Epithelial cell of proximal tubule (primary cell): Measurements from ENCODE around the gene TMEM271. TPM values are rescaled to one million over a fixed set of nuclear protein-coding genes. Genes with fewer than 3 reads are reported as not detected.

Source experiments
- DNase-seq: peaks from one replicate; pipeline ENCODE4 v3.0.0-alpha.2; 2011; ENCODE audit warnings: low read depth
- H3K4me3 ChIP-seq: 2 replicates; pipeline ENCODE4 v1.5.1; 2011; ENCODE audit warnings: low read depth, mild to moderate bottlenecking, low read length
- CTCF ChIP-seq: conservative IDR thresholded peaks from 2 replicates; pipeline ENCODE4 v1.5.1; 2012; ENCODE audit warnings: low read depth, mild to moderate bottlenecking, low read length
- total RNA-seq: library from RNA; depleted of rRNA; stranded (reverse); fragments of >200 nt; gene quantifications from 2 replicates; pipeline ENCODE4 v1.2.3, GENCODE V29; 2015

The TMEM271 gene, protein sequence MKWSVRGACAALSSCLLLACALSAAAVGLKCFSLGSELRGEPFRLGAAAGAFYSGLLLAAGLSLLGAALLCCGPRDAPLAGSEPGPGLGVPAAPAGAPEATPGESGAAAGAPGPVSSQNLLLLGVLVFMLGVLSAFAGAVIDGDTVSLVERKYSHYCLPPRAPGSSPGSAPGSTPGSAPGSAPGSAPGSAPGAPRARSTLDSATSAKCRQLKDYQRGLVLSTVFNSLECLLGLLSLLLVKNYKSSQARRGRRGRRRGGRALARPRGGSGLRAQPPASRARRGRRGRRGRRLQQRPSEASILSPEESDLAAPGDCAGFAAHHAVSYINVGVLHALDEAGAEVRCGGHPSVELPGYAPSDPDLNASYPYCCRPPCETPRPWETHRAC
- total RNA-seq = not detected in 2 replicates

GRCh38 chr4:576245-576821 lies at the start of gene TMEM271:
TMEM271 (minus strand) TSS chr4:576295; CDS start chr4:576062, 233 bp downstream.
- no peak for TF ChIP-seq CTCF
- DNase-seq = no peak
- H3K4me3 ChIP-seq = no peak within 1 kb of the TSS

GRCh38 chr4:625631-626161 lies 49.6 kb upstream of the TMEM271 start:
- DNase-seq = no peak
- H3K4me3 ChIP-seq = peak overlapping the region; percentile 15
- no peak for TF ChIP-seq CTCF

DNA sequence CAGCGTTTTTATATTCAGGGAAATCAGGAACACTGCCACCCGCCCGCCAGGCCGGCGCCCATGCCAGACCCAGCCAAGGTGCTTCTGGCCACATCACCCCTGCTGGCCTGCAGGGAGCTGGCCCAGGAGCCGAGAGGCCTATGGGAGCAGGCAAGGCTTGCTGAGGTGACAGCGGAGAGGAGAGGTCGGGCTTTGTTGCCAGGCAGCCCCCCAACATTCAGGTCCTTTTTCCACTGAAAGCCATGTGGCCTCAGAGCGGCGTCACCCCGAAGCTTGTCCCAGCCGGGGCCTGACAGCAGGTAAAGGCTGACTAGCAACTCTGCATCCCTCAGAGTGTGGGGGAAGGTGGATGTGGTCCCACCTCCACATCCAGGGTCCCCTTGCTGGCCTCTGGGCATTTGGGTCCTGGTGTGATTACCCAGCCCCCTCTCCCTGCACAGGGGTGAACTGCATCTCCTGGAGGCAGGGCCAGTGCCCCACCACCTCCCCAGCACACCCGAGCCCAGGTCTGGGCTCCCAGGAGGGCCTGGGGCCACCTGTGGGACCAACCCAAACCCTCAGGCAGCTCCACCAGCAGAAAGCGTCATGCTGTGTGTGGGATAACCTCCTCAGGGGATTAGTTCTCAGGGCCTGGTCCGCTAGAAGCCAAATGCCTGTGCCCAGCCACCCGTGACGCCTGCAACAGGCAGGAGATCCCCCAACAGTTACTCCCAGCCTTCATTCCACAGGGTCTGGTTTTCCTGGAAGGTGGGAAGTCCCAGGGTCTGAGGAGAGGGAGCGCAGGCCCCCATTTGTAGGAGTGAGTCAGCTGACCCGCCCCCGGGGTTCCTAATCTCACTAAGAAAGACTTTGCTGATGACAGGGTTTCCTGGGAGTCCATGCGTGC lies 48.9 kb upstream of the TMEM271 start, which contains the start of gene PDE6B:
PDE6B (plus strand) TSS at position 869 of the 886 bp plus-strand sequence. CDS start 54 bp downstream, outside the sequence.
- peak; percentile 51 for DNase-seq
- H3K4me3 ChIP-seq = peak within 1 kb of the TSS; percentile 15
- peak; percentile 10 for TF ChIP-seq CTCF

GRCh38 chr4:623914-624566 lies 47.9 kb upstream of the TMEM271 start:
- DNase-seq = no peak
- TF ChIP-seq CTCF = no peak
- no peak overlapping the region for H3K4me3 ChIP-seq

DNA sequence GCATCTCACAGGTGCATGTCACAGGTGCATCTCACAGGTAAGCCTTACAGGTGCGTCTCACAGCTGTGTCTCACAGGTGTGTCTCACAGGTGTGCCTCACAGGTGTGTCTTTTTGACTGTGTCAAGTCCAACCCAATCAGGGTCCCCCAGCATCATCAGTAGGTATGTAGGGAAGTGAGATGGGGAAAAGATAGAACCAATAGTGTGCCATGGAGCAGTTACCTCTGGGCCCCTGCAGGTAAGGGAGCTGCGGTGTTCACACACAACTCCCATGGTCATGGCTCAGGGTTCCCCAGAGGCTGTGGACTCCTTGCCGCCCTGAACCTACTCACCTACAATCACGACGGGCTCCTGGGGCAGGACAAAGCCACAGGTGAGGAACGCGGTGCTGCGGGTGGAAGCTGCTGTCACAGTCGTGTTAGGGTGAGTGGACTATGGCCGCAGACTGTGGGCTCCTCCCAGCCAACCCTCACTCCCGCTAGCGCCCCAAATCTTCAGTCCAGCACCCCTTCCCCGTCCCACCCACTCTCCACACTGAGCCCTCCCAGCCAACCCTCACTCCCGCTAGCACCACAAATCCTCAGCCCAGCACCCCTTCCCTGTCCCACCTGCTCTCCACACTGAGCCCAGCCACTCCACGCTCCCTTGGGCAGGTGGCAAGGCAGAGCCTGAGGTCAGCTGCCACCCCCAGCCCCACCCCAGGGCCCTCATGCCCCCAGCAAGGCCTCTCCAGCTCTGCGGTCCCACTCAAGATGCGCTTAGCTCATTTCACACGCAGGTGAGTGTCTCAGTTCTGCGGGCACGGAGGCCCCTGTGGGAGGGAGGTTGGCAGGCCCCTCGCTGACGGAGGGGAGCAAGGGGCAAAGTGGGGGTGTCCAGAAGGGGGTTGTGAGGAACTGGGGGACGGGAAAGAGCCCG lies 47.2 kb upstream of the TMEM271 start:
- H3K4me3 ChIP-seq = no peak overlapping the region
- no peak for TF ChIP-seq CTCF
- no peak for DNase-seq
